PC-9 (cell line): ENCODE data around the gene IAH1. TPM values are rescaled to one million over a fixed set of nuclear protein-coding genes. Genes with fewer than 3 reads are reported as not detected.
"Not testable (repeated sequence)": the region's sequence is repeated elsewhere in the genome, so short reads cannot be mapped to it uniquely, and the experiment has no call there.

Experiments used
- BruUV-seq: library from RNA; stranded (reverse); fragments of 400-500 nt; replicated peaks from 2 replicates; lab custom pipeline; 2021; lab: Mats Ljungman, UMichigan
- CTCF ChIA-PET: fragments of 300-600 bp; sonication (Branson Sonifier 250); formaldehyde crosslinking; loops from one replicate; lab custom pipeline; 2022; ENCODE audit warnings: antibody characterized with exemption; lab: Charles Lee
- POLR2A ChIA-PET: fragments of 300-600 bp; sonication (Branson Sonifier 250); formaldehyde crosslinking; loops from one replicate; lab custom pipeline; 2022; ENCODE audit warnings: antibody characterized with exemption; ENCODE audit not compliant: unreplicated experiment; lab: Charles Lee
- DNase-seq, 2 experiments: peaks; one replicate each; pipeline versions ENCODE4 v3.0.0 to v3.0.0-alpha.2; 2015 to 2022; ENCODE audit warnings: mixed read lengths in 1 of 2
- H2AFZ ChIP-seq: fragments of 200-600 bp; sonication (generic); 2 replicates; pipeline ENCODE4 v1.8.1; 2017; ENCODE audit warnings: antibody characterized with exemption
- H3F3A ChIP-seq: fragments of 200-600 bp; sonication (generic); 2 replicates; pipeline ENCODE4 v1.8.1; 2017; ENCODE audit warnings: antibody characterized with exemption, mild to moderate bottlenecking, low read depth; ENCODE audit not compliant: insufficient read depth
- H3K27ac ChIP-seq: fragments of 200-600 bp; sonication (generic); 2 replicates; pipeline ENCODE4 v1.6.1; 2016; ENCODE audit warnings: mixed run types
- H3K27me3 ChIP-seq: fragments of 200-600 bp; sonication (generic); 2 replicates; pipeline ENCODE4 v1.6.1; 2016; ENCODE audit warnings: low read depth, mixed run types; ENCODE audit not compliant: insufficient read depth
- H3K36me3 ChIP-seq: fragments of 200-600 bp; sonication (generic); 2 replicates; pipeline ENCODE4 v1.6.1; 2016; ENCODE audit warnings: low read depth, mixed run types
- H3K4me1 ChIP-seq: fragments of 200-600 bp; sonication (generic); replicated peaks from 2 replicates; pipeline ENCODE4 v1.6.1; 2016; ENCODE audit warnings: mixed run types; ENCODE audit not compliant: insufficient read depth
- H3K4me2 ChIP-seq: fragments of 200-600 bp; sonication (generic); 2 replicates; pipeline ENCODE4 v1.6.1; 2017; ENCODE audit warnings: mixed run types
- H3K4me3 ChIP-seq: fragments of 200-600 bp; sonication (generic); 2 replicates; pipeline ENCODE4 v1.6.1; 2016; ENCODE audit warnings: mixed run types
- H3K79me2 ChIP-seq: fragments of 200-600 bp; sonication (generic); 2 replicates; pipeline ENCODE4 v1.6.1; 2017; ENCODE audit warnings: low read depth, mixed run types
- H3K9me2 ChIP-seq: fragments of 200-600 bp; sonication (generic); 2 replicates; pipeline ENCODE4 v1.8.1; 2017; ENCODE audit warnings: mild to moderate bottlenecking; ENCODE audit not compliant: insufficient read depth
- H3K9me3 ChIP-seq: fragments of 200-600 bp; sonication (generic); 2 replicates; pipeline ENCODE4 v1.8.1; 2016; ENCODE audit warnings: low read depth; ENCODE audit not compliant: insufficient read depth
- H4K20me1 ChIP-seq: fragments of 200-600 bp; sonication (generic); 2 replicates; pipeline ENCODE4 v1.8.1; 2017; ENCODE audit not compliant: insufficient read depth
- EZH2 ChIP-seq: fragments of 200-600 bp; sonication (generic); IDR thresholded peaks from 2 replicates; pipeline ENCODE4 v1.8.0; 2017; ENCODE audit warnings: antibody characterized with exemption, low read depth
- intact Hi-C: fragments of 100-400 bp; cut with micrococcal nuclease; formaldehyde crosslinking; loops from one replicate; pipeline ENCODE4 v1.10.0; 2022; ENCODE audit not compliant: unreplicated experiment
- total RNA-seq: library from RNA; stranded (reverse); gene quantifications from 2 replicates; pipeline ENCODE4 v1.2.3, GENCODE V29; 2021
- TF ChIP-seq, protein P1 (sequence below): fragments of 200-600 bp; sonication (generic); conservative IDR thresholded peaks from 2 replicates; pipeline ENCODE4 v1.6.1; 2017; ENCODE audit warnings: mixed run types, antibody characterized with exemption, mild to moderate bottlenecking, moderate library complexity

The IAH1 gene
- total RNA-seq, 1 experiment from 2014 or later: 37.3 TPM

GRCh38 chr2:9497017-9497416 is 22.7 kb downstream of the IAH1 start:
- Histone ChIP-seq H3F3A (peaks cover 55% of the 10 kb centered on the region), H3K36me3 (peaks cover 47% of the 10 kb centered on the region), H3K4me3 (no peak overlapping the region), H3K27me3 (no peaks in the 10 kb centered on the region), H4K20me1 (peaks cover 46% of the 10 kb centered on the region), H3K4me1 (no peaks in the 10 kb centered on the region), H2AFZ (no peak overlapping the region), H3K79me2 (no peaks in the 10 kb centered on the region), H3K4me2 (no peak overlapping the region), H3K27ac (no peak overlapping the region), H3K9me3 (no peaks in the 10 kb centered on the region), H3K9me2 (no peaks in the 10 kb centered on the region)
- ChIA-PET CTCF (no interaction called here), POLR2A (no interaction called here)
- intact Hi-C loops: no loop called here
- DNase-seq: peak in 1 of 2 experiments; percentile 72
- TF ChIP-seq, protein P1, sequence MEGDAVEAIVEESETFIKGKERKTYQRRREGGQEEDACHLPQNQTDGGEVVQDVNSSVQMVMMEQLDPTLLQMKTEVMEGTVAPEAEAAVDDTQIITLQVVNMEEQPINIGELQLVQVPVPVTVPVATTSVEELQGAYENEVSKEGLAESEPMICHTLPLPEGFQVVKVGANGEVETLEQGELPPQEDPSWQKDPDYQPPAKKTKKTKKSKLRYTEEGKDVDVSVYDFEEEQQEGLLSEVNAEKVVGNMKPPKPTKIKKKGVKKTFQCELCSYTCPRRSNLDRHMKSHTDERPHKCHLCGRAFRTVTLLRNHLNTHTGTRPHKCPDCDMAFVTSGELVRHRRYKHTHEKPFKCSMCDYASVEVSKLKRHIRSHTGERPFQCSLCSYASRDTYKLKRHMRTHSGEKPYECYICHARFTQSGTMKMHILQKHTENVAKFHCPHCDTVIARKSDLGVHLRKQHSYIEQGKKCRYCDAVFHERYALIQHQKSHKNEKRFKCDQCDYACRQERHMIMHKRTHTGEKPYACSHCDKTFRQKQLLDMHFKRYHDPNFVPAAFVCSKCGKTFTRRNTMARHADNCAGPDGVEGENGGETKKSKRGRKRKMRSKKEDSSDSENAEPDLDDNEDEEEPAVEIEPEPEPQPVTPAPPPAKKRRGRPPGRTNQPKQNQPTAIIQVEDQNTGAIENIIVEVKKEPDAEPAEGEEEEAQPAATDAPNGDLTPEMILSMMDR: no peak
- TF ChIP-seq EZH2: no peak
- no TSS peak for BruUV-seq

- POLR2A ChIA-PET: no interaction called here
- Histone ChIP-seq H3K4me3 (no peak overlapping the region), H3K4me2 (no peak overlapping the region), H3K27me3 (no peaks in the 10 kb centered on the region), H3K9me3 (no peaks in the 10 kb centered on the region), H3K36me3 (peaks cover 41% of the 10 kb centered on the region), H3K27ac (0 out of 2 replicates have a peak overlapping the region, but pooled peaks have one; percentile 5), H4K20me1 (peaks cover 49% of the 10 kb centered on the region), H3F3A (peaks cover 58% of the 10 kb centered on the region), H3K4me1 (no peaks in the 10 kb centered on the region), H3K9me2 (no peaks in the 10 kb centered on the region), H2AFZ (no peak overlapping the region), H3K79me2 (no peaks in the 10 kb centered on the region)
- DNase-seq: no peak
- intact Hi-C loops: no loop called here
- CTCF ChIA-PET: no interaction called here
- TF ChIP-seq, protein P1: no peak
- TF ChIP-seq EZH2: no peak
- no TSS peak for BruUV-seq
Measured at GRCh38 chr2:9498210-9498609, 23.9 kb downstream of the IAH1 start.

- Histone ChIP-seq H4K20me1 (peaks cover 51% of the 10 kb centered on the region), H3K4me1 (no peaks in the 10 kb centered on the region), H3K4me3 (no peak overlapping the region), H3K4me2 (no peak overlapping the region), H2AFZ (no peak overlapping the region), H3K79me2 (0 out of 2 replicates have a peak, but pooled peaks cover 15% of the 10 kb centered on the region), H3K9me2 (no peaks in the 10 kb centered on the region; the same call in 1 of the 2 replicates), H3F3A (peaks cover 18% of the 10 kb centered on the region), H3K9me3 (no peaks in the 10 kb centered on the region), H3K36me3 (peaks cover 33% of the 10 kb centered on the region), H3K27me3 (no peaks in the 10 kb centered on the region), H3K27ac (no peak overlapping the region)
- intact Hi-C loops: loop anchor here (10.0 kb wide), 1 partner anchor 76 kb away; no protein-coding TSS in a partner anchor
- no peak for DNase-seq
- TF ChIP-seq, protein P1: no peak
- no peak for TF ChIP-seq EZH2
- POLR2A ChIA-PET: interaction anchor here (0.5 kb wide), 1 partner anchor 11 kb away, joined by 3 read pairs; no protein-coding TSS in a partner anchor
- CTCF ChIA-PET: no interaction called here
- BruUV-seq: no TSS peak
Measured at GRCh38 chr2:9508931-9509330, 34.6 kb downstream of the IAH1 start.

- BruUV-seq, H3K27ac ChIP-seq, H3K4me3 ChIP-seq, CTCF ChIA-PET, DNase-seq, H3K9me3 ChIP-seq, H2AFZ ChIP-seq, intact Hi-C loops, H3K4me1 ChIP-seq, H3K27me3 ChIP-seq, H3K9me2 ChIP-seq, H3K79me2 ChIP-seq, H3K4me2 ChIP-seq: not testable (repeated sequence)
- POLR2A ChIA-PET: interaction anchor here (0.6 kb wide), 1 partner anchor 573 kb away, joined by 3 read pairs; no protein-coding TSS in a partner anchor
- Histone ChIP-seq H3K36me3 (peaks cover 33% of the 10 kb centered on the region), H3F3A (peaks cover 18% of the 10 kb centered on the region), H4K20me1 (peaks cover 27% of the 10 kb centered on the region)
Measured at GRCh38 chr2:9513946-9514345, 39.6 kb downstream of the IAH1 start.
